Liver (tissue), 9 donors: ENCODE data around the gene URGCP. TPM values are rescaled to one million over a fixed set of nuclear protein-coding genes. Genes with fewer than 3 reads are reported as not detected.
A peak's percentile ranks its signal among the peaks of the same experiment; 100 is the strongest.

Experiments
- DNase-seq: peaks from one replicate; pipeline ENCODE4 v3.0.0-alpha.2; 2017; ENCODE audit warnings: low spot score
- H3K27ac ChIP-seq, 2 donors: one replicate each; pipeline ENCODE4 v1.7.0; 2013; ENCODE audit warnings: inconsistent platforms in 2 of 2, low read length in 2 of 2, control low read depth in 1 of 2, low read depth in 1 of 2, mild to moderate bottlenecking in 1 of 2
- H3K27me3 ChIP-seq, 4 donors: one replicate each; pipeline versions ENCODE4 v1.6.1 to v1.7.0; 2013; ENCODE audit warnings: low read length in 3 of 4, inconsistent platforms in 1 of 4, mild to moderate bottlenecking in 1 of 4, moderate library complexity in 1 of 4; ENCODE audit not compliant: control insufficient read depth in 4 of 4, insufficient read depth in 4 of 4
- H3K36me3 ChIP-seq, 4 donors: one replicate each; pipeline versions ENCODE4 v1.6.1 to v1.7.0; 2013; ENCODE audit warnings: low read length in 3 of 4, mild to moderate bottlenecking in 3 of 4, low read depth in 1 of 4, moderate library complexity in 1 of 4; ENCODE audit not compliant: control insufficient read depth in 4 of 4, insufficient read depth in 3 of 4
- H3K4me1 ChIP-seq, 4 donors: one replicate each; pipeline versions ENCODE4 v1.6.1 to v1.7.0; 2013; ENCODE audit warnings: low read length in 3 of 4, mild to moderate bottlenecking in 3 of 4, moderate library complexity in 1 of 4; ENCODE audit not compliant: control insufficient read depth in 4 of 4, insufficient read depth in 4 of 4
- H3K4me3 ChIP-seq, 3 donors: one replicate each; pipeline versions ENCODE4 v1.6.1 to v1.7.0; 2013; ENCODE audit warnings: low read length in 3 of 3, control low read depth in 1 of 3, low read depth in 1 of 3, mild to moderate bottlenecking in 1 of 3
- H3K9ac ChIP-seq, 2 donors: one replicate each; pipeline ENCODE4 v1.7.0; 2013; ENCODE audit warnings: low read length in 2 of 2, mild to moderate bottlenecking in 2 of 2, moderate library complexity in 2 of 2, control low read depth in 1 of 2, low read depth in 1 of 2
- H3K9me3 ChIP-seq, 4 donors: one replicate each; pipeline versions ENCODE4 v1.6.1 to v1.7.0; 2013; ENCODE audit warnings: low read length in 3 of 4; ENCODE audit not compliant: control insufficient read depth in 4 of 4
- ATF3 ChIP-seq: IDR thresholded peaks from 2 replicates; pipeline ENCODE4 v1.6.1; 2016; ENCODE audit warnings: antibody characterized with exemption
- EGR1 ChIP-seq, 2 donors: IDR thresholded peaks; 2 replicates each; pipeline ENCODE4 v1.6.1; 2016 to 2018; ENCODE audit warnings: antibody characterized with exemption in 2 of 2, low read depth in 2 of 2
- GABPA ChIP-seq, 2 donors: IDR thresholded peaks in 1 of 2; conservative IDR thresholded peaks in 1 of 2; 2 replicates each; pipeline ENCODE4 v1.6.1; 2016; ENCODE audit warnings: antibody characterized with exemption in 2 of 2, mild to moderate bottlenecking in 1 of 2, moderate library complexity in 1 of 2
- HNF4A ChIP-seq, 2 donors: conservative IDR thresholded peaks; 2 replicates each; pipeline ENCODE4 v1.6.1; 2016; ENCODE audit warnings: antibody characterized with exemption in 2 of 2, mild to moderate bottlenecking in 2 of 2
- HNF4G ChIP-seq: IDR thresholded peaks from 2 replicates; pipeline ENCODE4 v1.6.1; 2016; ENCODE audit warnings: antibody characterized with exemption
- NR2F2 ChIP-seq: IDR thresholded peaks from 2 replicates; pipeline ENCODE4 v1.6.1; 2016; ENCODE audit warnings: antibody characterized with exemption
- RXRA ChIP-seq, 2 donors: IDR thresholded peaks; 2 replicates each; pipeline ENCODE4 v1.6.1; 2017 to 2018; ENCODE audit warnings: antibody characterized with exemption in 2 of 2, mild to moderate bottlenecking in 1 of 2
- SP1 ChIP-seq: IDR thresholded peaks from 2 replicates; pipeline ENCODE4 v1.6.1; 2018; ENCODE audit warnings: antibody characterized with exemption, mild to moderate bottlenecking
- YY1 ChIP-seq: IDR thresholded peaks from 2 replicates; pipeline ENCODE4 v1.6.1; 2016; ENCODE audit warnings: antibody characterized with exemption, mild to moderate bottlenecking
- ZBTB33 ChIP-seq: IDR thresholded peaks from 2 replicates; pipeline ENCODE4 v1.6.1; 2016; ENCODE audit warnings: antibody characterized with exemption
- WGBS: extraction: QIAGEN DNeasy Blood & Tissue Kit; methylation state at CpG from one replicate; pipeline ENCODE4 v1.1.7; 2013; 5-methylcytosine and 5-hydroxymethylcytosine counted together
- polyA plus RNA-seq, 2 donors: library from polyadenylated mRNA; stranded (reverse) in 1 of 2; unstranded in 1 of 2; fragments of 200-250 nt in 1 of 2; fragments of >200 nt in 1 of 2; fragmentation: Nextera tagmentation in 1 of 2; extraction: Ambion mirVana in 1 of 2; gene quantifications; one replicate each; pipeline versions ENCODE4 v1.2.1 to v1.2.3, GENCODE V29; 2013 to 2015
- total RNA-seq, 2 donors: library from RNA; depleted of rRNA; stranded (reverse); fragments of >200 nt; gene quantifications; one replicate each; pipeline ENCODE4 v1.2.3, GENCODE V29; 2014
- TF ChIP-seq, protein P1 (sequence below): IDR thresholded peaks from 2 replicates; pipeline ENCODE4 v1.6.1; 2016; ENCODE audit warnings: antibody characterized with exemption, mild to moderate bottlenecking
- donor health status: healthy.
- donor health status: healthy.
- donor health status: healthy.
- donor health status: healthy.
- donor health status: healthy.

URGCP gene
- total and polyA plus RNA-seq, 4 donors: 7.2 to 28.4 (median 13.0) TPM

DNA sequence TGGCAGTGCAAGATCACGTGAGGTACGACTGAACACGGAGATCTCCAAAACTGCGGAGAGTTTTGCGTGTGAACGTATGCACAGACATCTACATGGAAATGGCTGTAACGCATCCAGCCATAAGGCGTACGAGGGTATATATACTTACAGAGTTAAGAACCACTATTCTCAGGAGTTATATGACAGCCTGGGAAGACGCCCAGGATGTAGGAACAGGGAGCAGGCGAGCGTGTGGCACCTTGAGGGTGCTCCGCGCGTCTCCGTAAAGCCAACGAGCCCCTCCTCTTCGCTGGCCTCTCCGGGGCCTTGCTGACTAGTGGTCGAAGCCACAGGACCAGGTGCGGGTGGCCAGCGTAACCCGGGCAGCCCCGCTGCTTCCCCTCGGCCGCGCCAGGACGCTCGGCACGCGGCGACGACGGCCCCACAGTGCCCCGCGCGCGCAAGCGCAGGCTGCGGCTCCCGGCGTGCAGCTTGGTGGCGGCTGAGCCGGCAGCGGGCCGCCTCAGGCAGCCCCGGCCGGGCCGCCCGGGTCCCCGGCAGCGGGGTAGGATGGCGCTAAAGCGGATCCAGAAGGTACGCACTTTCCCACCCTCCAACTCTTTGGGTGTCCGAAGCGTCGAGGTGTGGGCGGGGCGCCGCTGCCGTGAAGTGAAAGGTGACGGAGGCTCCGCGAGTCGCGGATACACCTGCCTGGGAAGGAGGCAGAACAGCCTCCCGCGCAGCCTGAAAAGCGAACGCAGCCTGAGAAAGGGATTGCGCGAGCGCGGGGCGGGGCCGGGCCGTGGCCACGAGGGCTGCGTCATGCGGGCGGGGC, 19.8 kb upstream of the URGCP start, which contains the start of gene UBE2D4:
TSS of gene UBE2D4 (plus strand) at position 453 of the 814 bp plus-strand sequence. CDS start at position 550, 97 bp downstream.
- Histone ChIP-seq H3K9ac (peak within 1 kb of the TSS; percentile 90 to 92), H3K4me3 (peak within 1 kb of the TSS; percentile 69 to 92 (median 89)), H3K27ac (peak within 1 kb of the TSS; percentile 91 to 97), H3K36me3 (no peaks in the 10 kb centered on the region), H3K9me3 (no peaks in the 10 kb centered on the region), H3K4me1 (peaks cover 0 to 27% (median 14%) of the 10 kb centered on the region in 4 donors), H3K27me3 (no peaks in the 10 kb centered on the region)
- TF ChIP-seq GABPA (IDR thresholded peaks at IDR 0.05 in 1 of 2, conservative IDR thresholded peaks at IDR 0.05 in 1 of 2) (no peak), YY1 (peak; percentile 27), NR2F2 (no peak), HNF4A (conservative IDR thresholded peaks at IDR 0.05) (peak in 1 of 2 donors; percentile 14)
- under 1% methylated on average over 82 of the region's 82 CpGs for WGBS
- DNase-seq: peak; percentile 85

DNA sequence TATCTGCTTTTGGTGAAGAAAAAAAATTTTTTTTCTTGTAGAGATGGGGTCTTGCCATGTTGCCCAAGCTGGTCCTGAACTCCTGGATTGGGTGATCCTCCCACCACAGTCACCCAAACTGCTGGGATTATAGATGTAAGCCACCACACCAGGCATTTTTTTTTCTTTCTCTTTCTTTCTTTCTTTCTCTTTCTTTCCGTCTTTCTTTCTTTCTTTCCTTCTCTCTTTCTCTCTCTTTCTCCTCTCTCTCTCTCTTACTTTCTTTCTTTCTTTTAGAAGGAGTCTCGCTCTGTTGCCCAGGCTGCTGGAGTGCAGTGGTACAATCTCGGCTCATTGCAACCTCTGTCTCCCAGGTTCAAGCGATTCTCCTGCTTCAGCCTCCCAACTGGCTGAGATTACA, 16.3 kb upstream of the URGCP start:
- Histone ChIP-seq H3K9ac (no peak overlapping the region), H3K9me3 (no peaks in the 10 kb centered on the region), H3K27me3 (no peaks in the 10 kb centered on the region), H3K4me3 (no peak overlapping the region), H3K4me1 (peaks cover 0 to 33% (median 21%) of the 10 kb centered on the region in 4 donors), H3K27ac (no peak overlapping the region), H3K36me3 (no peaks in the 10 kb centered on the region)
- no peak for DNase-seq
- TF ChIP-seq HNF4G: no peak
- TF ChIP-seq ZBTB33: no peak
- WGBS: 94% methylated on average over 4 of the region's 4 CpGs

DNA sequence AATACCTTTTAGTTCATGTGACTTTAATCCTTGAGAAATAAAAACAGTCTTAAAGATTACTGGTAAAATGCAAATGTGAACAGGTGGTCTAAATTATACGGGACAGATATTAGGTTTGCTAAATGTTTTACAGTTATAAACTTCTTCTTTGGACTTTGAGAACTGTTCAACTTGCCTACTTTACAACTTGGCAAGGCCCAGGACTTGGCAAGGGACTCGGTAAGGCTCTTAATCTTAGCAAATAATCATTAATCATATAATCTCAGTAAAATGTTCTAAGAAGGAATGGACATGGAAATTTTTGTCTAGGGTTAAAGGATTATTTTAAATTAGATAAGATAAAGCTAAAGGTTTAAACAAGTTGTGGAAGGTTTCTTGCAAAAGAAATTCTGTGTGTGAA, 15.0 kb upstream of the URGCP start:
- no peaks in the 10 kb centered on the region for H3K27me3 ChIP-seq
- no peak overlapping the region for H3K4me3 ChIP-seq
- TF ChIP-seq EGR1 (IDR thresholded peaks at IDR 0.05; ENCODE audit: low read depth in 2 of 2): no peak
- peak in 1 of 2 donors; percentile 38 for TF ChIP-seq HNF4A (conservative IDR thresholded peaks at IDR 0.05)
- H3K36me3 ChIP-seq: no peaks in the 10 kb centered on the region
- no peak for DNase-seq
- no peak overlapping the region for H3K9ac ChIP-seq
- H3K9me3 ChIP-seq: no peaks in the 10 kb centered on the region
- peaks cover 0 to 24% (median 14%) of the 10 kb centered on the region in 4 donors for H3K4me1 ChIP-seq
- 24% methylated on average over 2 of the region's 2 CpGs for WGBS
- H3K27ac ChIP-seq: no peak overlapping the region

- Histone ChIP-seq H3K27ac (no peak overlapping the region), H3K36me3 (no peaks in the 10 kb centered on the region), H3K27me3 (no peaks in the 10 kb centered on the region), H3K4me1 (peaks cover 0 to 6% (median 6%) of the 10 kb centered on the region in 4 donors), H3K9me3 (no peaks in the 10 kb centered on the region), H3K9ac (no peak overlapping the region), H3K4me3 (no peak overlapping the region)
- 97% methylated on average over 5 of the region's 5 CpGs for WGBS
- DNase-seq: no peak
- TF ChIP-seq, protein P1, sequence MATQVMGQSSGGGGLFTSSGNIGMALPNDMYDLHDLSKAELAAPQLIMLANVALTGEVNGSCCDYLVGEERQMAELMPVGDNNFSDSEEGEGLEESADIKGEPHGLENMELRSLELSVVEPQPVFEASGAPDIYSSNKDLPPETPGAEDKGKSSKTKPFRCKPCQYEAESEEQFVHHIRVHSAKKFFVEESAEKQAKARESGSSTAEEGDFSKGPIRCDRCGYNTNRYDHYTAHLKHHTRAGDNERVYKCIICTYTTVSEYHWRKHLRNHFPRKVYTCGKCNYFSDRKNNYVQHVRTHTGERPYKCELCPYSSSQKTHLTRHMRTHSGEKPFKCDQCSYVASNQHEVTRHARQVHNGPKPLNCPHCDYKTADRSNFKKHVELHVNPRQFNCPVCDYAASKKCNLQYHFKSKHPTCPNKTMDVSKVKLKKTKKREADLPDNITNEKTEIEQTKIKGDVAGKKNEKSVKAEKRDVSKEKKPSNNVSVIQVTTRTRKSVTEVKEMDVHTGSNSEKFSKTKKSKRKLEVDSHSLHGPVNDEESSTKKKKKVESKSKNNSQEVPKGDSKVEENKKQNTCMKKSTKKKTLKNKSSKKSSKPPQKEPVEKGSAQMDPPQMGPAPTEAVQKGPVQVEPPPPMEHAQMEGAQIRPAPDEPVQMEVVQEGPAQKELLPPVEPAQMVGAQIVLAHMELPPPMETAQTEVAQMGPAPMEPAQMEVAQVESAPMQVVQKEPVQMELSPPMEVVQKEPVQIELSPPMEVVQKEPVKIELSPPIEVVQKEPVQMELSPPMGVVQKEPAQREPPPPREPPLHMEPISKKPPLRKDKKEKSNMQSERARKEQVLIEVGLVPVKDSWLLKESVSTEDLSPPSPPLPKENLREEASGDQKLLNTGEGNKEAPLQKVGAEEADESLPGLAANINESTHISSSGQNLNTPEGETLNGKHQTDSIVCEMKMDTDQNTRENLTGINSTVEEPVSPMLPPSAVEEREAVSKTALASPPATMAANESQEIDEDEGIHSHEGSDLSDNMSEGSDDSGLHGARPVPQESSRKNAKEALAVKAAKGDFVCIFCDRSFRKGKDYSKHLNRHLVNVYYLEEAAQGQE: no peak
- TF ChIP-seq SP1 (no peak), ATF3 (no peak), RXRA (IDR thresholded peaks at IDR 0.05) (no peak)
Measured at GRCh38 chr7:43915907-43916306, 9.5 kb upstream of the URGCP start.
